Right atrium auricular region (tissue), 2 donors: ENCODE measurements around the gene CENPK. TPM values are rescaled to one million over a fixed set of nuclear protein-coding genes. Genes with fewer than 3 reads are reported as not detected.

Source experiments
- DNase-seq: peaks from one replicate; pipeline ENCODE4 v3.0.0-alpha.2; 2019; ENCODE audit warnings: low spot score
- H3K27ac ChIP-seq, 2 donors: fragments of 200-600 bp; sonication (generic); 1 replicate in 1 of 2; 2 replicates in 1 of 2; pipeline ENCODE4 v1.5.1; 2016 to 2019
- H3K27me3 ChIP-seq, 2 donors: fragments of 200-600 bp; sonication (generic); one replicate each; pipeline versions ENCODE4 v1.5.1 to v1.6.0; 2017 to 2019
- H3K36me3 ChIP-seq: fragments of 200-600 bp; sonication (generic); one replicate; pipeline ENCODE4 v1.5.1; 2016
- H3K4me1 ChIP-seq, 2 donors: fragments of 200-600 bp; sonication (generic); one replicate each; pipeline versions ENCODE4 v1.5.1 to v1.6.0; 2017 to 2019
- H3K4me3 ChIP-seq, 2 donors: fragments of 200-600 bp; sonication (generic); 1 replicate in 1 of 2; 2 replicates in 1 of 2; pipeline ENCODE4 v1.5.1; 2017 to 2019; ENCODE audit warnings: mild to moderate bottlenecking in 1 of 2, moderate library complexity in 1 of 2
- H3K9me3 ChIP-seq, 2 donors: fragments of 200-600 bp; sonication (generic); one replicate each; pipeline ENCODE4 v1.5.1; 2019
- CTCF ChIP-seq, 2 donors: fragments of 200-600 bp; sonication (generic); IDR thresholded peaks; one replicate each; pipeline ENCODE4 v1.5.1; 2019; ENCODE audit warnings: antibody characterized with exemption in 2 of 2
- total RNA-seq, 2 donors: library from RNA; depleted of rRNA; stranded (reverse); fragments of >200 nt; gene quantifications; one replicate each; pipeline ENCODE4 v1.1.0, GENCODE V29; 2016

CENPK gene
- total RNA-seq, 2 donors from 2014 or later: not detected

DNA sequence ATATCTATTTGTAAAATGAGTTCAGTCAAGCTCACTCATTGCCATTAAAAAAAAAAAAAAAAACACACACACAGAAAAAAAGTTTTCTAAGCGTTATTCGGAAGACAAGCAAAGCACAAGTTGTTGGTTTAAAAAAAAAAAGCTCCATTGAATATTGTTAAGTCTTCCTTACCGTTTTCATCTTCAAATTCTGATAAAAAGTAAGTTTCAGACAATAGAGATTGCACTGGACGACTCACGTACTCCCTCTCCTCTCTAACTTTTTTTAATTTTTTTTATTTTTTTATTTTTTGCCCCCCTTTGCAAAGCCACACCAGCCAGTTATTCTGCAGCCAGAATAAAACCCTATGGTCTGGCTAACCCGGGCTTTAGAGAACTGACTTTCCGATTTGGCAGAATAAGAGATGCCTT is 81.8 kb downstream of the CENPK start:
- Histone ChIP-seq H3K4me3 (peak overlapping the region; percentile 43 to 57), H3K27ac (peak overlapping the region; percentile 85 to 86), H3K27me3 (no peaks in the 10 kb centered on the region), H3K36me3 (no peaks in the 10 kb centered on the region), H3K9me3 (no peaks in the 10 kb centered on the region), H3K4me1 (peaks cover 0 to 18% of the 10 kb centered on the region in 2 donors)
- no peak for TF ChIP-seq CTCF (IDR thresholded peaks at IDR 0.05)
- no peak for DNase-seq

DNA sequence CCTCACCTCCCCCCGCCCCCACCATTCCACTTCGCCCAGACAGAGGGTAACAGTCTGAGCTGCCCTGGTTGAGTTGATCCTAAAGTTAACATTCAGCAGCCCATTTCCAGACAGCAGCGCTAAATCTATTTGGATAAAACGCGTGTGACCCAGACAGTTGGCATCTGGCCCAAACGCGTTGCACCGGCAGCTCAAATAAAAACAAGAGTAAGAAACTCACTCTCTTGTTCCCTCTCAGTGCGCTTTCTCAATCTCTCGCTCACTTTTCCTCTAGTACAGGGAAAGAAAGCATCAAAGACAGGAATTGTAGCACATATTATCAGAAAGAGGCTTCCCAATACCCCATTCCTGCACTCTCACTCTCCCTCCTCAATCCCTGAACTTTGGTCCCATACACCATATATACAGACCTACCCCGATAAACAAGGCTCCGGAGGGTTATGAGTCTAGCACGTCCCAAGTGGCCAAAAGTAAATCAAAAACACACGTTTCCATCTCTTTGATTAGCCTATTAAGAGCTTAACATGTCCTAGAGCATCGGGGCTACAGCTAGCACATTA is 82.6 kb downstream of the CENPK start:
- Histone ChIP-seq H3K9me3 (no peaks in the 10 kb centered on the region), H3K27ac (peak overlapping the region; percentile 85 to 86), H3K27me3 (no peaks in the 10 kb centered on the region), H3K4me1 (peaks cover 0 to 18% of the 10 kb centered on the region in 2 donors), H3K4me3 (peak overlapping the region; percentile 43 to 57), H3K36me3 (no peaks in the 10 kb centered on the region)
- peak; percentile 88 for DNase-seq
- no peak for TF ChIP-seq CTCF (IDR thresholded peaks at IDR 0.05)

DNA sequence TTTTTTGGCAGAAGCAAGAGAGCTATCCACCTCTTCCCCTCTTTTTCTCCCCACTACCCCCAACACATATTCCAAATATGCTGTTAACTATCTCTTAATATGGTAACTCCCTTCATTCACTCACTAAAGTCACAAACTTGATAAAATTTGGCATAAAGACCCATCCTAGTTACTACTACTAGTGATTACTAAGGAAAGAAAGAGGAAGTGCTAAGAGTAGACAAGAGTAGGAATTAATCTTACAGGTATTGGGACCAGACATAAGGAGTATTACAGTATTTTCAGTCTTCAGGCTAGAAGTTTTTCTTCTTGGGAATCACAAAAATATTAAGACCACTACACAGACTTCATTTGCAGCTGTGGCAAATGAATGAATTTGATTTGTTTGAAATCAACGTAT is 83.4 kb downstream of the CENPK start:
- peaks cover 0 to 18% of the 10 kb centered on the region in 2 donors for H3K4me1 ChIP-seq
- H3K9me3 ChIP-seq: no peaks in the 10 kb centered on the region
- no peaks in the 10 kb centered on the region for H3K27me3 ChIP-seq
- peak overlapping the region; percentile 85 to 86 for H3K27ac ChIP-seq
- no peaks in the 10 kb centered on the region for H3K36me3 ChIP-seq
- H3K4me3 ChIP-seq: peak overlapping the region; percentile 43 to 57
- TF ChIP-seq CTCF (IDR thresholded peaks at IDR 0.05): no peak
- DNase-seq: no peak

DNA sequence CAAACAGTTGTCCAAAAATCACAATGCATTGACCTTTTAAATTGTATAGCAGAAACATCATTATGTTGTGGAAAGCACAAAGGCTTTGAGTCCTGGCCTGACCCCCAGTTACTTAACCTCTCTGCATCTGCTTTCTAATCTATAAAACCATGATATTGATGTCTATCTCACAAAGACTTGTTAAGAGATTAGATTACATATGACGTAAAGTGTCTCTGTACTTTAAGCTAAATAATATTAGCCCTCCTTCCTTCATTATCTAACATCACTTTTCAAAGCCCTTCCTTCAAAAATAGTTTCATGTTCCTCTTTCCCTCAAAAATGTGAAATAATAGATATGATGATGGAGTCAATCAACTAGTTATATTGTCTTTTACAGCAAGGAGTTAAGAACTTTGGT is 84.6 kb downstream of the CENPK start:
- TF ChIP-seq CTCF (IDR thresholded peaks at IDR 0.05): no peak
- H3K9me3 ChIP-seq: no peaks in the 10 kb centered on the region
- no peak overlapping the region for H3K4me3 ChIP-seq
- H3K27me3 ChIP-seq: no peaks in the 10 kb centered on the region
- peaks cover 0 to 14% of the 10 kb centered on the region in 2 donors for H3K4me1 ChIP-seq
- H3K36me3 ChIP-seq: no peaks in the 10 kb centered on the region
- no peak overlapping the region for H3K27ac ChIP-seq
- no peak for DNase-seq

DNA sequence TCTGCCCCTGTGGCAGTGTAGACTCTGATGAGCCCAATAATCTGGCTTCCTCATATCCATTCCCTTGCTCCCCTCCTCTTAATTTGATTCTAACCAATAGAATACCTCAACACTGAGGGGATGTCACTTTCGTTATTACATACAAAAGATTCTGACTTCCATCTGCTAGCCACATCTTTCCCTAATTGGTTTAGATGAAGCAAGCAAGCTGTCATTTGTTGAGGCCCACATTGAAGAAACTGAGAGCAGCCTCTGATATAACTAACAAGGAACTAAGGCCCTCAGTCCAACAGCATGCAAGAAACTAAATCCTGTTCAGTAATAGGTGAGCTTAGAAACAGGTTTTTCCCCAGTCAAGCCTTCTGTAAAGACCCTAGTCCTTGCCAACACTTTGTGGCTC is 87.1 kb downstream of the CENPK start:
- H3K9me3 ChIP-seq: no peaks in the 10 kb centered on the region
- H3K36me3 ChIP-seq: no peaks in the 10 kb centered on the region
- TF ChIP-seq CTCF (IDR thresholded peaks at IDR 0.05): no peak
- DNase-seq: no peak
- H3K27ac ChIP-seq: no peak overlapping the region
- H3K4me3 ChIP-seq: no peak overlapping the region
- H3K4me1 ChIP-seq: peaks cover 0 to 13% of the 10 kb centered on the region in 2 donors
- H3K27me3 ChIP-seq: no peaks in the 10 kb centered on the region

- Histone ChIP-seq H3K36me3 (no peaks in the 10 kb centered on the region), H3K9me3 (no peaks in the 10 kb centered on the region), H3K4me1 (peaks cover 0 to 12% of the 10 kb centered on the region in 2 donors), H3K4me3 (no peak overlapping the region), H3K27ac (no peak overlapping the region), H3K27me3 (no peaks in the 10 kb centered on the region)
- no peak for DNase-seq
- no peak for TF ChIP-seq CTCF (IDR thresholded peaks at IDR 0.05)
Measured at GRCh38 chr5:65475336-65475735, 87.6 kb downstream of the CENPK start.
